Thyroid gland (tissue), 4 donors: ENCODE measurements around the gene CRIM1. TPM values are rescaled to one million over a fixed set of nuclear protein-coding genes. Genes with fewer than 3 reads are reported as not detected.

Experiments
- DNase-seq, 2 donors: peaks; one replicate each; pipeline ENCODE4 v3.0.0-alpha.2; 2019
- H3K27ac ChIP-seq, 3 donors: fragments of 200-600 bp; sonication (generic); 1 replicate in 2 of 3; 2 replicates in 1 of 3; pipeline ENCODE4 v1.5.1; 2016 to 2019; ENCODE audit warnings: mild to moderate bottlenecking in 1 of 3, moderate library complexity in 1 of 3
- H3K27me3 ChIP-seq: fragments of 200-600 bp; sonication (generic); one replicate; pipeline ENCODE4 v1.5.1; 2019
- H3K36me3 ChIP-seq, 2 donors: fragments of 200-600 bp; sonication (generic); one replicate each; pipeline ENCODE4 v1.5.1; 2016 to 2019
- H3K4me1 ChIP-seq, 2 donors: fragments of 200-600 bp; sonication (generic); one replicate each; pipeline ENCODE4 v1.5.1; 2017 to 2019
- H3K4me3 ChIP-seq, 3 donors: fragments of 200-600 bp; sonication (generic); replicated peaks in 1 of 3; 1 replicate in 2 of 3; 2 replicates in 1 of 3; pipeline ENCODE4 v1.5.1; 2016; ENCODE audit warnings: mild to moderate bottlenecking in 1 of 3
- H3K9me3 ChIP-seq: fragments of 200-600 bp; sonication (generic); one replicate; pipeline ENCODE4 v1.5.1; 2017
- POLR2A ChIP-seq, 2 donors: fragments of 450-650 bp; IDR thresholded peaks; one replicate each; pipeline ENCODE4 v1.6.1; 2017; ENCODE audit warnings: antibody characterized with exemption in 2 of 2, mild to moderate bottlenecking in 2 of 2, moderate library complexity in 1 of 2
- WGBS, 2 donors: methylation state at CpG; one replicate each; pipeline ENCODE4 v1.1.5; 2017; 5-methylcytosine and 5-hydroxymethylcytosine counted together
- intact Hi-C: fragments of 100-400 bp; cut with DNase I; formaldehyde crosslinking; loops from one replicate; pipeline ENCODE4 v1.15.1; 2023
- total RNA-seq, 4 donors: library from RNA; depleted of rRNA; stranded (reverse); fragments of >200 nt; gene quantifications; one replicate each; pipeline ENCODE4 v1.2.3, GENCODE V29; 2016
- TF ChIP-seq, protein P1 (sequence below), 6 experiments: fragments of 200-600 bp in 3 of 6; fragments of 450-650 bp in 3 of 6; sonication (generic) in 3 of 6; IDR thresholded peaks; one replicate each; pipeline ENCODE4 v1.5.1; 2016 to 2019; ENCODE audit warnings: antibody characterized with exemption in 6 of 6, mild to moderate bottlenecking in 2 of 6, inconsistent platforms in 1 of 6, moderate library complexity in 1 of 6

The CRIM1 gene
- total RNA-seq, 4 donors from 2014 or later = 49.5 to 104 (median 71.5) TPM

DNA sequence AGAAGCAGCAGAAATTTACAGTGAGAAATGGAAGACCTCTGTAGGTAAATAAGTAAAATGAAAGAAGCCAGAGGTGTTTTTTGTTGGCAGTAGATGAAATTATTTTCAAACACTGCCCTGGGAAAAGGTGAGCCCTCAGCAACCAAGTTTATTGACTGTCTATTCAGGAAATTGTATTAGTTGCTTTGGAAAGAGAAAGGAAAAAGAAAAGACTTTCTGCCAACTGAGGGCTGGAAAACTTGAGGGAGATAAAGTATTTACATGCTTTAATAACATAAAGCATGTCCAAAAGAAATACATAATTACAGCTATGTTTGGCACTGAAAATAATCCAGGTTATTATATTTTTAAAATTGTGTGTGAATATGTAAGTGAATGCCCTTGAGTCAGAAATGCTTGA is 14.7 kb downstream of the CRIM1 start:
- H3K36me3 ChIP-seq = no peaks in the 10 kb centered on the region
- DNase-seq = no peak
- H3K27ac ChIP-seq = peak overlapping the region in 1 of 3 donors; percentile 56
- no peaks in the 10 kb centered on the region for H3K27me3 ChIP-seq
- H3K4me3 ChIP-seq = no peak overlapping the region
- H3K9me3 ChIP-seq = no peaks in the 10 kb centered on the region
- no peak for TF ChIP-seq POLR2A (IDR thresholded peaks at IDR 0.05)
- TF ChIP-seq, protein P1, sequence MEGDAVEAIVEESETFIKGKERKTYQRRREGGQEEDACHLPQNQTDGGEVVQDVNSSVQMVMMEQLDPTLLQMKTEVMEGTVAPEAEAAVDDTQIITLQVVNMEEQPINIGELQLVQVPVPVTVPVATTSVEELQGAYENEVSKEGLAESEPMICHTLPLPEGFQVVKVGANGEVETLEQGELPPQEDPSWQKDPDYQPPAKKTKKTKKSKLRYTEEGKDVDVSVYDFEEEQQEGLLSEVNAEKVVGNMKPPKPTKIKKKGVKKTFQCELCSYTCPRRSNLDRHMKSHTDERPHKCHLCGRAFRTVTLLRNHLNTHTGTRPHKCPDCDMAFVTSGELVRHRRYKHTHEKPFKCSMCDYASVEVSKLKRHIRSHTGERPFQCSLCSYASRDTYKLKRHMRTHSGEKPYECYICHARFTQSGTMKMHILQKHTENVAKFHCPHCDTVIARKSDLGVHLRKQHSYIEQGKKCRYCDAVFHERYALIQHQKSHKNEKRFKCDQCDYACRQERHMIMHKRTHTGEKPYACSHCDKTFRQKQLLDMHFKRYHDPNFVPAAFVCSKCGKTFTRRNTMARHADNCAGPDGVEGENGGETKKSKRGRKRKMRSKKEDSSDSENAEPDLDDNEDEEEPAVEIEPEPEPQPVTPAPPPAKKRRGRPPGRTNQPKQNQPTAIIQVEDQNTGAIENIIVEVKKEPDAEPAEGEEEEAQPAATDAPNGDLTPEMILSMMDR (IDR thresholded peaks at IDR 0.05) = no peak
- intact Hi-C loops = no loop called here
- H3K4me1 ChIP-seq = peaks cover 63 to 87% of the 10 kb centered on the region in 2 donors

DNA sequence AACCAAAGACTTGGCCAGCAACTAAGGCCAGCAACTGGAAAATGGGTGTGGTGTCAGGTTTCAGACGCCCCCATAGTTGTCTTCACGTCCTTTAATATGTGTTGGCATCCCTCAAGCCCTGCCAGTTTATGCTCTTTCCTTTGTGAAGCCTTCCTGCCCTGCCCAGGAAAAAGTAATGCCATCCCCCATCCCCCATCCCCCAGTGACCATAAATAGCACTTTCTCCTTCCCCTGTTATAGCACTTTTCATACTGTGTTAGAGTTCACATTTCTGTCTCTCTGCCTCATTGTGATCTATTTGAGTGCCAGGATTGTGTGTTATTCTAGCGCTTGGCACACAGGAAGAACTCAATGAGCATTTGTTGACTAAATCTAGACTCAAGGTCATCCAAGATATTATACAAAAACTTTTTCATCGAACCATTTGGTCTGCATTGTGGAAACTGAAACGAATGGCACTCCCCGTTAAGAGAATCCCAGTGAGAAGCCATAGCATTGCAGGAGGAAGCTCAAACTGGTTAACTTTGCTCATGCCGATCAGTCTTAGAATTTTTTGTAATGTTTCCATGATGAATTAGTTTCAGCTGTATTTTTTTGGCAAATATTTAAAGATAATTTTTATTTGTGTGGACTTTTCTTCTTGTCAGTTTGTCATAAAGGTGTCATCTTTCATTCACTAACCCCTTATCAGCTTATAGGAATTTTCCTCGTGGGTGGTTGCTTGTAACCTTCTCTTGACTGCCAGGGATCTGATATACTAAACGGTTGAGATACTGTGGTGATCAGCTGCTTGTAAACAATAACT is 15.7 kb downstream of the CRIM1 start:
- Histone ChIP-seq H3K27me3 (no peaks in the 10 kb centered on the region), H3K4me1 (peaks cover 58 to 86% of the 10 kb centered on the region in 2 donors), H3K27ac (peak overlapping the region in 2 of 3 donors; percentile 35 to 56), H3K36me3 (no peaks in the 10 kb centered on the region), H3K9me3 (no peaks in the 10 kb centered on the region), H3K4me3 (no peak overlapping the region)
- 58 to 68% methylated on average over 9 of the region's 9 CpGs for WGBS, 2 donors
- peak in 1 of 2 donors; percentile 31 for DNase-seq
- TF ChIP-seq, protein P1 (IDR thresholded peaks at IDR 0.05) = no peak
- no peak for TF ChIP-seq POLR2A (IDR thresholded peaks at IDR 0.05)
- intact Hi-C loops = no loop called here

DNA sequence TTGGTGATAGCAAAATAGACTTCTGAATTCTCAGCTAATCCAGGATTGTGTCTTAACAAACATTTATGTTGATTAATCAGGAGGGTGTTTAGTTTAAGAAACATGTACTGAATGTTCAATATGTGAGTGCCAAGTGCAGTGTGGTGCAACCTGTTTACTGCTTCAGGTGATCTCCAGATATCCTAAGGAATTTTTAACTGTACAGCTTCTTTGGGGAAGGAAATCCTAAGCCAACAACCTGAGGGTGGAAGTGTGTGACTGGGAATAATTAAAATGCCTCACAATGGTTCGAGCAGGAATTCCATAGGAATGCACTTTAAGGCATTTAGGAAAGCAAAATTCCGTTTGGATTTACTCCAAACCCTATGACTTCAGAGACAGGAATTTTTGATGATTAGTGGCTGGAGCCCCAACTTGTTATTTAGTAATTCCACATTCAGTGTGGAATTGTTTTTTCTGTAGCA is 16.4 kb downstream of the CRIM1 start:
- no peaks in the 10 kb centered on the region for H3K27me3 ChIP-seq
- H3K4me3 ChIP-seq = no peak overlapping the region
- TF ChIP-seq POLR2A (IDR thresholded peaks at IDR 0.05) = no peak
- TF ChIP-seq, protein P1 (IDR thresholded peaks at IDR 0.05) = no peak
- no peaks in the 10 kb centered on the region for H3K36me3 ChIP-seq
- intact Hi-C loops = no loop called here
- peak overlapping the region in 2 of 3 donors; percentile 35 to 56 for H3K27ac ChIP-seq
- no peak for DNase-seq
- peaks cover 57 to 86% of the 10 kb centered on the region in 2 donors for H3K4me1 ChIP-seq
- 59 to 68% methylated on average over 2 of the region's 2 CpGs for WGBS, 2 donors
- H3K9me3 ChIP-seq = no peaks in the 10 kb centered on the region

DNA sequence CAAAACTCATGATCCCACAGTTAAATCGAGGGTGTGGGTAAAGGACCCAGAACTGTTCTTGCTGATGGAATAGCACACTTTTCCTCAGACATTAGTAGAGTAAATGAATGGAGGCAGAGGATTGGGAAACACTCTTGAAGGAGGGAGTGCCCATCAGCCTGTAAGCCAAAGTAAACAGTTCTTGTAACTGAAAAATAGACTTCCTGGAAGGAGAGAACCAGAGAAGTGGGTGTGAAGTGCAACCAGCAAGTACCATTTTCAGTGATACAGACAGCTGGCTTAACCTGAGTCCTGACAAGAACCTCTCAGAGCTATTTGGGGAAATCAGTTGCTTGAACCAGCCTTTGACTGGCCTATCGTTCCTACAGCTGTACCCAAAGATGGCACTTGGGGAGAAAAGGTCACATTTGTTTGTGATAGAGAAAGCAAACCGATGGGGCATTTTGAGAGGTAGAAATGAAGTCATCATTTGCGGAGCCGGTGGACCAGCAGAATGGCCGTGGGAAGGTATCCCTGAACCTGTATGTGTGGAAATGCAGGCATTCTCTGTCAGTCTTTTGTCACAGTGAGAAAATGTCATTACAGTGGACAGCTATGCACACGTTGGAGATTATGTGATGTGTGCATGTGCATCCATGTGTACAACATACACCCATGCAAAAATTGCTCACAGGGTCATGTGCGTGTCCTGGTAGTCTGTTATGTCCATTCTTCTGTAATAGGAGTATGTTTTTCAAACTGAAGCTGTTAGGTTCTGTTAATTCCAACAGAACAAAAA is 17.8 kb downstream of the CRIM1 start:
- Histone ChIP-seq H3K4me1 (peaks cover 45 to 76% of the 10 kb centered on the region in 2 donors), H3K27me3 (no peaks in the 10 kb centered on the region), H3K4me3 (no peak overlapping the region), H3K36me3 (no peaks in the 10 kb centered on the region), H3K9me3 (no peaks in the 10 kb centered on the region), H3K27ac (peak overlapping the region in 2 of 3 donors; percentile 32 to 56)
- WGBS, 2 donors = 69% methylated on average over 8 of the region's 8 CpGs
- intact Hi-C loops = no loop called here
- peak; percentile 45 for DNase-seq
- no peak for TF ChIP-seq POLR2A (IDR thresholded peaks at IDR 0.05)
- TF ChIP-seq, protein P1 (IDR thresholded peaks at IDR 0.05) = no peak
